SK-N-SH treated with all-trans-retinoic acid at 6 μM for 48 hours (cell line): ENCODE measurements around the gene SLC25A36.

Source experiments
- ATAC-seq: fragments of 200-7000 bp; cut with Tn5 transposase; 3 replicates; pipeline ENCODE4 v1.9.1; 2020; ENCODE audit warnings: mild to moderate bottlenecking, moderate library complexity
- ARNTL ChIP-seq: fragments of 450-650 bp; formaldehyde crosslinking; IDR thresholded peaks from 2 replicates; pipeline ENCODE4 v1.5.0; 2020; ENCODE audit warnings: low read depth, mild to moderate bottlenecking, moderate library complexity, borderline replicate concordance
- BACH2 ChIP-seq: fragments of 250-450 bp; sonication (Bioruptor Pico); IDR thresholded peaks from 2 replicates; pipeline ENCODE4 v1.9.0; 2021; ENCODE audit warnings: mild to moderate bottlenecking, borderline replicate concordance
- CREB5 ChIP-seq: fragments of 250-450 bp; sonication (Bioruptor Pico); IDR thresholded peaks from 2 replicates; pipeline ENCODE4 v1.5.1; 2020; ENCODE audit warnings: low read depth, mild to moderate bottlenecking, moderate library complexity
- CSRNP3 ChIP-seq: fragments of 250-450 bp; sonication (Bioruptor Pico); IDR thresholded peaks from 2 replicates; pipeline ENCODE4 v1.5.1; 2021; ENCODE audit warnings: mild to moderate bottlenecking, moderate library complexity
- ESRRG ChIP-seq: fragments of 250-450 bp; sonication (Bioruptor Pico); IDR thresholded peaks from 2 replicates; pipeline ENCODE4 v1.6.1; 2021; ENCODE audit warnings: mild to moderate bottlenecking
- GLIS3 ChIP-seq: fragments of 250-450 bp; sonication (Bioruptor Pico); IDR thresholded peaks from 2 replicates; pipeline ENCODE4 v1.5.0; 2020; ENCODE audit warnings: mild to moderate bottlenecking, moderate library complexity
- ISL1 ChIP-seq: fragments of 250-450 bp; sonication (Bioruptor Pico); IDR thresholded peaks from 2 replicates; pipeline ENCODE4 v2.1.2; 2022; ENCODE audit warnings: mild to moderate bottlenecking, moderate library complexity
- OSR1 ChIP-seq: fragments of 250-450 bp; sonication (Bioruptor Pico); IDR thresholded peaks from 2 replicates; pipeline ENCODE4 v1.8.0; 2022; ENCODE audit warnings: moderate library complexity, mild to moderate bottlenecking, inconsistent platforms
- PATZ1 ChIP-seq: fragments of 250-450 bp; sonication (Bioruptor Pico); IDR thresholded peaks from 2 replicates; pipeline ENCODE4 v1.8.0; 2020; ENCODE audit warnings: mild to moderate bottlenecking, moderate library complexity, borderline replicate concordance
- POU6F1 ChIP-seq: fragments of 250-450 bp; sonication (Bioruptor Pico); IDR thresholded peaks from 2 replicates; pipeline ENCODE4 v1.8.0; 2021; ENCODE audit warnings: low read depth, mild to moderate bottlenecking, moderate library complexity, borderline replicate concordance
- PPARA ChIP-seq: fragments of 250-450 bp; sonication (Bioruptor Pico); IDR thresholded peaks from 2 replicates; pipeline ENCODE4 v1.5.0; 2020; ENCODE audit warnings: mild to moderate bottlenecking, borderline replicate concordance
- RARB ChIP-seq: fragments of 250-450 bp; sonication (Bioruptor Pico); IDR thresholded peaks from 2 replicates; pipeline ENCODE4 v1.8.0; 2021; ENCODE audit warnings: mild to moderate bottlenecking, moderate library complexity
- SNAI2 ChIP-seq: fragments of 250-450 bp; sonication (Bioruptor Pico); IDR thresholded peaks from 2 replicates; pipeline ENCODE4 v1.5.0; 2020; ENCODE audit warnings: mild to moderate bottlenecking, moderate library complexity
- TCF4 ChIP-seq: fragments of 250-450 bp; sonication (Bioruptor Pico); IDR thresholded peaks from 2 replicates; pipeline ENCODE4 v1.8.0; 2021; ENCODE audit warnings: mild to moderate bottlenecking, moderate library complexity, borderline replicate concordance
- TOX ChIP-seq: fragments of 250-450 bp; sonication (Bioruptor Pico); IDR thresholded peaks from 2 replicates; pipeline ENCODE4 v1.8.0; 2021; ENCODE audit warnings: mild to moderate bottlenecking, moderate library complexity, borderline replicate concordance
- TSHZ2 ChIP-seq: fragments of 250-450 bp; sonication (Bioruptor Pico); IDR thresholded peaks from 2 replicates; pipeline ENCODE4 v1.5.0; 2020; ENCODE audit warnings: mild to moderate bottlenecking, moderate library complexity
- ZC3H10 ChIP-seq: fragments of 250-450 bp; sonication (Bioruptor Pico); IDR thresholded peaks from 2 replicates; pipeline ENCODE4 v1.5.1; 2021; ENCODE audit warnings: mild to moderate bottlenecking, moderate library complexity
- ZFP3 ChIP-seq: fragments of 250-450 bp; sonication (Bioruptor Pico); IDR thresholded peaks from 2 replicates; pipeline ENCODE4 v1.5.0; 2020; ENCODE audit warnings: mild to moderate bottlenecking, moderate library complexity
- ZFP30 ChIP-seq: fragments of 450-650 bp; formaldehyde crosslinking; IDR thresholded peaks from 2 replicates; pipeline ENCODE4 v1.5.0; 2022; ENCODE audit warnings: mild to moderate bottlenecking, moderate library complexity
- ZNF565 ChIP-seq: fragments of 450-650 bp; formaldehyde crosslinking; conservative IDR thresholded peaks from 2 replicates; pipeline ENCODE4 v1.5.0; 2020; ENCODE audit warnings: low read depth, mild to moderate bottlenecking, moderate library complexity
- ZNF70 ChIP-seq: fragments of 450-650 bp; formaldehyde crosslinking; IDR thresholded peaks from 2 replicates; pipeline ENCODE4 v1.5.0; 2020; ENCODE audit warnings: mild to moderate bottlenecking, moderate library complexity
- ZNF8 ChIP-seq: fragments of 450-650 bp; formaldehyde crosslinking; IDR thresholded peaks from 2 replicates; pipeline ENCODE4 v1.5.0; 2020; ENCODE audit warnings: mild to moderate bottlenecking, moderate library complexity

The SLC25A36 gene

GRCh38 chr3:140924097-140924873 is 17.4 kb upstream of the SLC25A36 start:
- ATAC-seq, result no peak
- TF ChIP-seq TCF4 (CRISPR knock-in tag) (no peak), ARNTL (no peak), CSRNP3 (no peak)
- TF ChIP-seq, all 23 proteins: peak for 0

- ATAC-seq, result no peak
- no peak for TF ChIP-seq ZFP30
- no peak for TF ChIP-seq ARNTL
- TF ChIP-seq SNAI2, result no peak
- no peak for TF ChIP-seq ZC3H10 (CRISPR knock-in tag)
- no peak for TF ChIP-seq PATZ1
- no peak for TF ChIP-seq TOX
- no peak for TF ChIP-seq ISL1 (CRISPR knock-in tag)
- TF ChIP-seq BACH2 (CRISPR knock-in tag), result no peak
- no peak for TF ChIP-seq RARB (CRISPR knock-in tag)
- no peak for TF ChIP-seq TSHZ2 (CRISPR knock-in tag)
- no peak for TF ChIP-seq POU6F1
- TF ChIP-seq GLIS3 (CRISPR knock-in tag), result no peak
- no peak for TF ChIP-seq ZNF565 (CRISPR knock-in tag)
- TF ChIP-seq ZNF8 (CRISPR knock-in tag), result no peak
- TF ChIP-seq ZFP3 (CRISPR knock-in tag), result no peak
- no peak for TF ChIP-seq TCF4 (CRISPR knock-in tag)
- no peak for TF ChIP-seq CREB5 (CRISPR knock-in tag)
- no peak for TF ChIP-seq OSR1 (CRISPR knock-in tag)
- TF ChIP-seq ZNF70 (CRISPR knock-in tag), result no peak
These were observed 14.2 kb upstream of the SLC25A36 start for GRCh38 chr3:140927279-140928069.

- ATAC-seq, result no peak
- TF ChIP-seq PATZ1 (no peak), POU6F1 (no peak), TCF4 (CRISPR knock-in tag) (no peak), PPARA (CRISPR knock-in tag) (no peak), ESRRG (CRISPR knock-in tag) (no peak), RARB (CRISPR knock-in tag) (no peak), ZFP30 (no peak)
These were observed 12.2 kb upstream of the SLC25A36 start for GRCh38 chr3:140929446-140929845.
